Measurements from ENCODE around the gene RHOF. TPM values are rescaled to one million over a fixed set of nuclear protein-coding genes. Genes with fewer than 3 reads are reported as not detected.
"Not testable (repeated sequence)": the region's sequence is repeated elsewhere in the genome, so short reads cannot be mapped to it uniquely, and the experiment has no call there.

The RHOF gene
- total and polyA plus RNA-seq, 11 donors = 18.8 to 45.2 (median 25.7) TPM

DNA sequence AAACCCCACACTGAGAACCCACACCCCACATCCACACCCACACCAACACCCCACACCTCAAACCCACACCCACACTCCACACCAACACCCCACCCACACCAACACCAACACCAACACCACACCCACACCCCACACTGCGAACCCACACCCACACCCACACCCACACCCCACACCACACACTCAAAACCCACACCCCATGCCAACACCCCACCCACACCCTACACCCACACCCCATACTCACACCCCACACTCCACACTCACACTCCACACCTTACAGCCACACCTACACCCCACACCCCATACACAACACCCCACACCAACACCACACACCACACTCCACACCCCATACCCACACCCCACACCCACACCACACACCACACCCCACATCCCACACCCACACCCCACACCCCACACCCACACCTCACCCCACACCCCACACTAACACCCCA, 43.0 kb downstream of the RHOF start:
- H3K27me3 ChIP-seq = no peaks in the 10 kb centered on the region
- H3K27ac ChIP-seq = no peak overlapping the region
- ATAC-seq (no peak), DNase-seq (no peak)
- no peaks in the 10 kb centered on the region for H3K9me3 ChIP-seq
- H3K4me3 ChIP-seq = no peak overlapping the region
- no peak for TF ChIP-seq POLR2A (IDR thresholded peaks at IDR 0.05)
- TF ChIP-seq, protein P1, sequence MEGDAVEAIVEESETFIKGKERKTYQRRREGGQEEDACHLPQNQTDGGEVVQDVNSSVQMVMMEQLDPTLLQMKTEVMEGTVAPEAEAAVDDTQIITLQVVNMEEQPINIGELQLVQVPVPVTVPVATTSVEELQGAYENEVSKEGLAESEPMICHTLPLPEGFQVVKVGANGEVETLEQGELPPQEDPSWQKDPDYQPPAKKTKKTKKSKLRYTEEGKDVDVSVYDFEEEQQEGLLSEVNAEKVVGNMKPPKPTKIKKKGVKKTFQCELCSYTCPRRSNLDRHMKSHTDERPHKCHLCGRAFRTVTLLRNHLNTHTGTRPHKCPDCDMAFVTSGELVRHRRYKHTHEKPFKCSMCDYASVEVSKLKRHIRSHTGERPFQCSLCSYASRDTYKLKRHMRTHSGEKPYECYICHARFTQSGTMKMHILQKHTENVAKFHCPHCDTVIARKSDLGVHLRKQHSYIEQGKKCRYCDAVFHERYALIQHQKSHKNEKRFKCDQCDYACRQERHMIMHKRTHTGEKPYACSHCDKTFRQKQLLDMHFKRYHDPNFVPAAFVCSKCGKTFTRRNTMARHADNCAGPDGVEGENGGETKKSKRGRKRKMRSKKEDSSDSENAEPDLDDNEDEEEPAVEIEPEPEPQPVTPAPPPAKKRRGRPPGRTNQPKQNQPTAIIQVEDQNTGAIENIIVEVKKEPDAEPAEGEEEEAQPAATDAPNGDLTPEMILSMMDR (IDR thresholded peaks at IDR 0.05) = no peak
- 0 to 100% (median 40%) methylated on average over 1 of the region's 1 CpG for WGBS, 4 donors
- peaks cover 0 to 26% (median 10%) of the 10 kb centered on the region in 12 donors for H3K4me1 ChIP-seq
- H3K36me3 ChIP-seq = peaks cover 0 to 11% (median 0%) of the 10 kb centered on the region in 9 donors
- intact Hi-C loops (cut with DNase I) = loop anchor here in 1 of 10 donors (5.0 kb wide), 1 partner anchor 38 kb away; the partner anchor contains the start of gene TMEM120B

DNA sequence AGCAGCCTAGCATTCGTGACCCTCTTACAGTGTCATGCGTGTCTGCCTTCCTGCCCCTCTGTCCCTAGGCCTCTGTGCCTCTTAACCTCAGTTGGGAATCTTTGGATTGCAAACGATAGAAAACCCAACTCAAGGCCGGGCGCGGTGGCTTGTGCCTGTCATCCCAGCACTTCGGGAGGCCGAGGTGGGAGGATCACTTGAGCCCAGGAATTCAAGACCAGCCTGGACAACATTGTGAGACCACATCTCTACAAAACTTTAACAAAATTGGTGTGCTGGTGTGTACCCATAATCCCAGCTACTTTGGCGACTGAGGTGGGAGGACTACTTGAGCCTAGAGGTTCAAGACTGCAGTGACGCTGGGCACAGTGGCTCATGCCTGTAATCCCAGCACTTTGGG, 44.2 kb downstream of the RHOF start:
- H3K27me3 ChIP-seq = no peaks in the 10 kb centered on the region
- intact Hi-C loops (cut with DNase I) = no loop called here
- peak overlapping the region in 4 of 12 donors; percentile 10 to 62 (median 48) for H3K27ac ChIP-seq
- no peak overlapping the region for H3K4me3 ChIP-seq
- 81 to 90% (median 86%) methylated on average over 9 to 10 of the region's 10 CpGs for WGBS, 4 donors
- no peaks in the 10 kb centered on the region for H3K9me3 ChIP-seq
- ATAC-seq (no peak), DNase-seq (no peak)
- H3K4me1 ChIP-seq = peaks cover 0 to 17% (median 9%) of the 10 kb centered on the region in 12 donors
- peaks cover 0 to 11% (median 0%) of the 10 kb centered on the region in 9 donors for H3K36me3 ChIP-seq
- TF ChIP-seq, protein P1 (IDR thresholded peaks at IDR 0.05) = no peak

GRCh38 chr12:121748571-121749265, 44.8 kb downstream of the RHOF start:
- ATAC-seq (peak; percentile 68 to 90 (median 86)), DNase-seq (peak in 2 of 5 donors; percentile 47 to 68)
- Histone ChIP-seq H3K9me3 (no peaks in the 10 kb centered on the region), H3K27ac (peak overlapping the region in 6 of 12 donors; percentile 10 to 62 (median 36)), H3K27me3 (no peaks in the 10 kb centered on the region), H3K4me3 (no peak overlapping the region), H3K36me3 (peaks cover 0 to 11% (median 0%) of the 10 kb centered on the region in 9 donors), H3K4me1 (peaks cover 0 to 14% (median 6%) of the 10 kb centered on the region in 12 donors)
- WGBS, 4 donors = 46 to 51% (median 49%) methylated on average over 17 of the region's 17 CpGs
- TF ChIP-seq, protein P1 (IDR thresholded peaks at IDR 0.05) = no peak
- no peak for TF ChIP-seq POLR2A (IDR thresholded peaks at IDR 0.05)
- intact Hi-C loops (cut with DNase I) = no loop called here

DNA sequence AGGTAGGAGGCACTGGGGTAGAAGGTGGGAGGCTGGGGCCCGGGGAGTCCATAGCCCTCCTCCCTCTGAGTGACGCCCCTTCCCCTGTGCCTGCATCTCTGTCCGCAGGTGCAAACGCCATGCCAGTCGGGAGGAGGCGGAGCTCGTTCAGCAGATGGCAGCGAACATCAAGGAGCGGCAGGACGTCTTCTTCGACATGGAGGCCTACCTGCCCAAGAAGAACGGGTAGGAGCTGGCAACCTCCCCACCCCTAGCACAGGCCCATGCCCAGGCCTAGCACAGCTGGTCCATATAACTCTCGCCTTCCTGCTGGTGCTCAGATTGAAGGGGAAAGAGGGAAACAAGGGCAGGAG, 45.3 kb downstream of the RHOF start:
- Histone ChIP-seq H3K27ac (peak overlapping the region in 6 of 12 donors; percentile 10 to 62 (median 36)), H3K4me1 (peaks cover 0 to 9% (median 5%) of the 10 kb centered on the region in 12 donors), H3K4me3 (no peak overlapping the region), H3K36me3 (peaks cover 0 to 11% (median 0%) of the 10 kb centered on the region in 9 donors), H3K27me3 (no peaks in the 10 kb centered on the region), H3K9me3 (no peaks in the 10 kb centered on the region)
- DNase-seq (no peak), ATAC-seq (peak in 2 of 4 donors; percentile 3 to 5)
- 73 to 83% (median 81%) methylated on average over 13 of the region's 13 CpGs for WGBS, 4 donors
- intact Hi-C loops (cut with DNase I) = no loop called here
- no peak for TF ChIP-seq POLR2A (IDR thresholded peaks at IDR 0.05)
- TF ChIP-seq, protein P1 (IDR thresholded peaks at IDR 0.05) = no peak

DNA sequence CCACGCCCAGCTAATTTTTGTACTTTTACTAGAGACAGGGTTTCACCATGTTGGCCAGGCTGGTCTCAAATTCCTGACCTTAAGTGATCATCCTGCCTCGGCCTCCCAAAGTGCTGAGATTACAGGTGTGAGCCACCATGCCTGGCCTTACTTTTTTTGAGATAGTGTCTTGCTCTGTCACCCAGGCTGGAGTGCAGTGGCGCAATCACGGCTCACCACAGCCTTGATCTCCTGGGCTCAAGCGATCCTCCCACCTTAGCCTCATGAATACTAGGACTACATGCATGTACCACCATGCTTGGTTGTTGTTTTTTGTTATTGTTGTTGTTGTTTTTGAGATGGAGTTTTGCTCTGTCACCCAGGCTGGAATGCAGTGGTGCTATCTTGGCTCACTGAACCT, 47.9 kb downstream of the RHOF start:
- H3K4me1 ChIP-seq; H3K27ac ChIP-seq; ATAC-seq; H3K27me3 ChIP-seq; DNase-seq; H3K4me3 ChIP-seq; intact Hi-C loops (cut with DNase I); H3K9me3 ChIP-seq; H3K36me3 ChIP-seq: not testable (repeated sequence)
- 95 to 100% (median 98%) methylated on average over 5 of the region's 5 CpGs for WGBS, 4 donors

Data from heart left ventricle (tissue), 16 donors.